A549 treated with ZK216348 at 1 μM for 4 hours (cell line): ENCODE results near the gene TRDMT1. TPM values are rescaled to one million over a fixed set of nuclear protein-coding genes. Genes with fewer than 3 reads are reported as not detected.

Experiments
- total RNA-seq: library from RNA; stranded (reverse); fragments of 200-300 nt; extraction: Qiagen RNA extraction; gene quantifications from 5 replicates; pipeline ENCODE4 v1.2.3, GENCODE V29; 2022; ENCODE audit warnings: low read depth

TRDMT1 gene, protein sequence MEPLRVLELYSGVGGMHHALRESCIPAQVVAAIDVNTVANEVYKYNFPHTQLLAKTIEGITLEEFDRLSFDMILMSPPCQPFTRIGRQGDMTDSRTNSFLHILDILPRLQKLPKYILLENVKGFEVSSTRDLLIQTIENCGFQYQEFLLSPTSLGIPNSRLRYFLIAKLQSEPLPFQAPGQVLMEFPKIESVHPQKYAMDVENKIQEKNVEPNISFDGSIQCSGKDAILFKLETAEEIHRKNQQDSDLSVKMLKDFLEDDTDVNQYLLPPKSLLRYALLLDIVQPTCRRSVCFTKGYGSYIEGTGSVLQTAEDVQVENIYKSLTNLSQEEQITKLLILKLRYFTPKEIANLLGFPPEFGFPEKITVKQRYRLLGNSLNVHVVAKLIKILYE
- total RNA-seq: 2.0 to 4.4 TPM (median 3.7 TPM) in 5 replicates

GRCh38 chr10:17200912-17201793, at the start of gene TRDMT1:
Gene TRDMT1, minus strand, starts transcription at chr10:17201672. Its CDS starts 38 bp downstream, at chr10:17201634.

GRCh38 chr10:17228091-17229015, 26.9 kb upstream of the TRDMT1 start, which contains the start of gene VIM:
Gene VIM, plus strand, starts transcription at chr10:17228241. Its CDS starts 1,182 bp downstream, at chr10:17229423.

DNA sequence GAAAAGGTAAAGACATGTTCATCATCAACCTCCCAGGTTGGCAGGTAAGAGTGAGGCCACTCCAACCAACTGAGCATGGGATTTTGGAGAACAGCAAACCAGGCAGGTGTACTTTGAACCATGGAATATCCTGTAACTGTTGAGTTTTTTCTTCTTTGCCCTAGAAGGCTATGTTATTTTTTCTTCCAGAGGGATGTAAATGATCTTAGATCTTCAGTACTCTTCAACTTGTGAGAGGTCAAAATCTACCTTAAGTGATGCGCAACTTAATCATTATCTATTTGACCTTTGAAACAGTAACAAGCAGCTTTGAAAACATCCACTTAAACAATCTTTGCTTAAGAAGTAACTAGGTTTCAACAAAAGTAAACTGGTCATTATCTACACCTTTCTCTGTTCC, 71.7 kb downstream of the TRDMT1 start, which contains the start of gene CUBN:
TSS of gene CUBN (minus strand) at position 71 of the 400 bp plus-strand sequence. CDS start at position 25, 46 bp downstream.

Other genes with a start within 250 kb of the TRDMT1 start
- gene CUBN, start 71.9 kb downstream of the TRDMT1 start, total RNA-seq: 0.01 to 0.23 TPM (median 0.02 TPM) in 5 replicates
- 1,461 to 1,843 TPM (median 1,788 TPM) in 5 replicates for gene VIM, start 26.6 kb upstream of the TRDMT1 start, total RNA-seq